H1 (cell line): ENCODE measurements around the gene ANXA3. TPM values are rescaled to one million over a fixed set of nuclear protein-coding genes. Genes with fewer than 3 reads are reported as not detected.

Experiments
- CTCF ChIA-PET: fragments of 300-600 bp; sonication (Branson Sonifier 250); formaldehyde crosslinking; loops from one replicate; lab custom pipeline; 2021; ENCODE audit not compliant: partially characterized antibody; lab: Charles Lee
- POLR2A ChIA-PET: fragments of 300-600 bp; sonication (Branson Sonifier 250); formaldehyde crosslinking; loops from one replicate; lab custom pipeline; 2021; ENCODE audit warnings: inconsistent platforms; ENCODE audit not compliant: partially characterized antibody; lab: Charles Lee
- DNase-seq, 2 experiments: peaks; one replicate each; pipeline versions ENCODE4 v3.0.0 to v3.0.0-alpha.2; 2010 to 2022; ENCODE audit warnings: low spot score in 2 of 2, low read depth in 1 of 2, mixed read lengths in 1 of 2
- FAIRE-seq: peaks from 2 replicates; lab custom pipeline; 2011; peaks lifted over from hg19 to GRCh38; lab: Jason Lieb, UNC
- H2AFZ ChIP-seq: 2 replicates; pipeline ENCODE4 v1.8.1; 2012; ENCODE audit warnings: low read length, inconsistent platforms
- H2AK5ac ChIP-seq: 2 replicates; pipeline ENCODE4 v1.6.1; 2013; ENCODE audit warnings: low read depth, low read length
- H2BK120ac ChIP-seq: replicated peaks from 2 replicates; pipeline ENCODE3; 2013; ENCODE audit warnings: low read depth, low read length, inconsistent platforms
- H2BK12ac ChIP-seq: 2 replicates; pipeline ENCODE4 v1.6.1; 2013; ENCODE audit warnings: low read depth, low read length
- H2BK15ac ChIP-seq: 2 replicates; pipeline ENCODE4 v1.6.1; 2013; ENCODE audit warnings: low read length
- H2BK20ac ChIP-seq: 2 replicates; pipeline ENCODE4 v1.6.1; 2013; ENCODE audit warnings: low read length
- H2BK5ac ChIP-seq: 2 replicates; pipeline ENCODE4 v1.6.1; 2013; ENCODE audit warnings: low read depth, low read length
- H3K14ac ChIP-seq: 2 replicates; pipeline ENCODE4 v1.6.1; 2013; ENCODE audit warnings: inconsistent platforms; ENCODE audit not compliant: insufficient read length
- H3K18ac ChIP-seq: 2 replicates; pipeline ENCODE4 v1.6.1; 2013; ENCODE audit warnings: low read length; ENCODE audit errors: extremely low read depth
- H3K23ac ChIP-seq: 2 replicates; pipeline ENCODE4 v1.6.1; 2013; ENCODE audit warnings: inconsistent platforms; ENCODE audit not compliant: insufficient read length
- H3K23me2 ChIP-seq: 2 replicates; pipeline ENCODE4 v1.6.1; 2013; ENCODE audit warnings: low read depth, low read length
- H3K27ac ChIP-seq: 2 replicates; pipeline ENCODE4 v1.6.1; 2011; ENCODE audit warnings: low read depth, low read length, inconsistent platforms
- H3K27me3 ChIP-seq, 4 experiments: replicated peaks in 1 of 4; 1 replicate in 1 of 4; 2 replicates in 3 of 4; pipeline versions ENCODE4 v1.6.1 to v1.8.1; 2011 to 2013; ENCODE audit warnings: low read length in 3 of 4, mild to moderate bottlenecking in 3 of 4, inconsistent platforms in 2 of 4, mixed read lengths in 2 of 4, moderate library complexity in 1 of 4; ENCODE audit not compliant: control insufficient read depth in 3 of 4, insufficient read depth in 3 of 4; ENCODE audit errors: extremely low read depth in 1 of 4
- H3K36me3 ChIP-seq, 4 experiments: 2 replicates each; pipeline versions ENCODE4 v1.6.1 to v1.8.1; 2011 to 2013; ENCODE audit warnings: mild to moderate bottlenecking in 4 of 4, low read length in 3 of 4, moderate library complexity in 2 of 4, control low read depth in 1 of 4, inconsistent platforms in 1 of 4; ENCODE audit not compliant: insufficient read depth in 4 of 4, control insufficient read depth in 2 of 4
- H3K4ac ChIP-seq: replicated peaks from 2 replicates; pipeline ENCODE3; 2013; ENCODE audit warnings: low read length, low read depth, mixed read lengths, inconsistent platforms; ENCODE audit not compliant: insufficient read length
- H3K4me1 ChIP-seq, 4 experiments: replicated peaks in 1 of 4; 1 replicate in 1 of 4; 2 replicates in 3 of 4; pipeline versions ENCODE4 v1.6.1 to v1.8.1; 2011 to 2013; ENCODE audit warnings: low read length in 3 of 4, inconsistent platforms in 2 of 4, mixed read lengths in 1 of 4; ENCODE audit not compliant: insufficient read depth in 4 of 4, control insufficient read depth in 3 of 4
- H3K4me2 ChIP-seq, 2 experiments: 2 replicates each; pipeline versions ENCODE4 v1.6.1 to v1.8.1; 2011 to 2013; ENCODE audit warnings: low read depth in 2 of 2, low read length in 2 of 2, control low read depth in 1 of 2, inconsistent platforms in 1 of 2, mild to moderate bottlenecking in 1 of 2; ENCODE audit not compliant: insufficient read depth in 1 of 2
- H3K4me3 ChIP-seq, 4 experiments: fragments of 200-600, 300-600 bp in 1 of 4; sonication (generic), shearing (Covaris generic), sonication (Bioruptor Twin) in 1 of 4; 2 replicates each; pipeline versions ENCODE4 v1.5.1 to v1.8.1; 2011 to 2016; ENCODE audit warnings: low read length in 4 of 4, low read depth in 3 of 4, control low read depth in 2 of 4, inconsistent platforms in 2 of 4, mild to moderate bottlenecking in 2 of 4, mixed read lengths in 1 of 4, moderate library complexity in 1 of 4; ENCODE audit not compliant: insufficient read depth in 2 of 4; ENCODE audit errors: extremely low read depth in 1 of 4
- H3K56ac ChIP-seq: replicated peaks from 2 replicates; pipeline ENCODE3; 2013; ENCODE audit warnings: low read depth, mild to moderate bottlenecking, mixed read lengths, low read length, inconsistent platforms; ENCODE audit not compliant: insufficient read length
- H3K79me1 ChIP-seq: 2 replicates; pipeline ENCODE4 v1.6.1; 2013; ENCODE audit warnings: low read depth, low read length, control low read depth
- H3K79me2 ChIP-seq, 2 experiments: 2 replicates each; pipeline versions ENCODE4 v1.6.1 to v1.8.1; 2012 to 2013; ENCODE audit warnings: low read length in 2 of 2, mild to moderate bottlenecking in 2 of 2, inconsistent platforms in 1 of 2; ENCODE audit not compliant: insufficient read depth in 2 of 2, control insufficient read depth in 1 of 2
- H3K9ac ChIP-seq, 4 experiments: replicated peaks in 1 of 4; 1 replicate in 1 of 4; 2 replicates in 3 of 4; pipeline versions ENCODE4 v1.6.1 to v1.8.1; 2011 to 2013; ENCODE audit warnings: low read depth in 3 of 4, low read length in 3 of 4, control low read depth in 2 of 4, mild to moderate bottlenecking in 2 of 4, moderate library complexity in 2 of 4, inconsistent platforms in 1 of 4; ENCODE audit errors: extremely low read depth in 1 of 4
- H3K9me3 ChIP-seq, 2 experiments: 2 replicates each; pipeline versions ENCODE4 v1.6.1 to v1.8.1; 2012 to 2013; ENCODE audit warnings: mild to moderate bottlenecking in 2 of 2, moderate library complexity in 2 of 2, control low read depth in 1 of 2, inconsistent platforms in 1 of 2, low read depth in 1 of 2, low read length in 1 of 2, mixed read lengths in 1 of 2; ENCODE audit not compliant: insufficient read depth in 2 of 2
- H4K20me1 ChIP-seq, 2 experiments: replicated peaks in 1 of 2; 2 replicates each; pipeline versions ENCODE3 to v1.8.1; 2011 to 2013; ENCODE audit warnings: inconsistent platforms in 2 of 2, low read length in 2 of 2, mild to moderate bottlenecking in 1 of 2; ENCODE audit not compliant: insufficient read depth in 2 of 2, control insufficient read depth in 1 of 2
- H4K5ac ChIP-seq: 2 replicates; pipeline ENCODE4 v1.6.1; 2013; ENCODE audit warnings: low read length, low read depth, mixed read lengths, inconsistent platforms; ENCODE audit not compliant: insufficient read length
- H4K8ac ChIP-seq: 2 replicates; pipeline ENCODE4 v1.8.0; 2013; ENCODE audit warnings: mild to moderate bottlenecking, moderate library complexity, low read length, inconsistent platforms; ENCODE audit not compliant: insufficient read depth; ENCODE audit errors: extremely low read depth
- H4K91ac ChIP-seq: replicated peaks from 2 replicates; pipeline ENCODE3; 2013; ENCODE audit warnings: low read length, mixed read lengths, inconsistent platforms; ENCODE audit not compliant: insufficient read length
- CREB1 ChIP-seq: IDR thresholded peaks from 2 replicates; pipeline ENCODE4 v1.6.1; 2012; ENCODE audit warnings: inconsistent platforms
- JUND ChIP-seq: IDR thresholded peaks from 2 replicates; pipeline ENCODE4 v1.6.1; 2011; ENCODE audit warnings: mild to moderate bottlenecking, improper control_type of control experiment, low read length
- RFX5 ChIP-seq: IDR thresholded peaks from 2 replicates; pipeline ENCODE4 v1.6.1; 2011; ENCODE audit warnings: low read depth, low read length, improper control_type of control experiment, borderline replicate concordance
- WGBS, 2 experiments: shearing (Covaris generic) in 1 of 2; methylation state at CpG; one replicate each; pipeline versions ENCODE4 v1.1.6 to v1.1.7; 2013 to 2015; ENCODE audit warnings: low lambda C conversion rate in 2 of 2, mixed read lengths in 2 of 2, inconsistent platforms in 1 of 2, low coverage in 1 of 2, missing lambda C conversion rate in 1 of 2; ENCODE audit not compliant: insufficient replicate concordance in 2 of 2, insufficient coverage in 1 of 2, insufficient read length in 1 of 2; ENCODE audit errors: extremely low coverage in 1 of 2, missing lambda C conversion rate in 1 of 2; 5-methylcytosine and 5-hydroxymethylcytosine counted together
- polyA plus RNA-seq, 7 experiments: library from polyadenylated mRNA; depleted of rRNA in 3 of 7; stranded (reverse) in 5 of 7; unstranded in 2 of 7; fragments of >200 nt in 5 of 7; fragments of 200-250 nt in 2 of 7; gene quantifications; 1 replicate in 5 of 7; 2 replicates in 1 of 7; 4 replicates in 1 of 7; pipeline versions ENCODE4 v1.2.1 to v1.2.3, GENCODE V29; 2011 to 2013; ENCODE audit warnings: missing spikeins in 2 of 7, mixed read lengths in 2 of 7
- total RNA-seq: library from RNA; stranded (reverse); fragmentation: NEBNext Ultra II Directional; extraction: Animal tissue kit (Norgen Biotek cat#: 25700); gene quantifications from 2 replicates; pipeline ENCODE4 v1.2.1, GENCODE V29; 2021
- TF ChIP-seq, protein P1 (sequence below), 3 experiments: IDR thresholded peaks; 1 replicate in 2 of 3; 2 replicates in 1 of 3; pipeline versions ENCODE4 v1.5.1 to v1.6.1; 2011; ENCODE audit warnings: low read length in 3 of 3, mild to moderate bottlenecking in 3 of 3, inconsistent platforms in 2 of 3, low read depth in 1 of 3, moderate library complexity in 1 of 3; ENCODE audit not compliant: insufficient read depth in 1 of 3; ENCODE audit errors: control extremely low read depth in 1 of 3

ANXA3 gene
- total and polyA plus RNA-seq, 2 of the 8 experiments (the other 6 are each of a cell fraction or from before 2014, with no cell fraction given): 10.3 to 27.3 TPM

DNA sequence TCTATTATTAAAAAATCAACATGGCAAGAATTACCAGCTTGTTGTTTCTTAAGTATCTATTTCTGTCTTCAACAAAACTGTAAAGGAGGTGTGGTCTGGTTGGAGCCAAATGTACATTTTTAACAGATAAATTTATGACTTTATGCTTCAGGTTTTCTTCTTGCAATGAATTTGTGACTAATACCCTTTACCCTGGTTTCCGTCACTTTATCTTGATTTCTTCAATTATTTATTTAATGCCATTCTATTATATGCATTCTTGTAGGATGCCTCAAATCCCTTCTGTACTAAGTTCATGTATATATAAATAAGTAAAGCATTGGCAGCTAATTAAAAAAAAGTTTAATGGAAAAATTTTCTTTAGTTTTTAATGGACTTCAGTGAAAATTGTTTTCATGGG lies 41.5 kb upstream of the ANXA3 start:
- Histone ChIP-seq H3K27me3 (no peaks in the 10 kb centered on the region), H3K18ac (no peak overlapping the region), H2AK5ac (no peak overlapping the region), H3K36me3 (peaks cover 17 to 62% (median 50%) of the 10 kb centered on the region in 4 experiments), H3K56ac (no peak overlapping the region), H2BK15ac (no peak overlapping the region), H2BK12ac (no peak overlapping the region), H3K4me3 (no peak overlapping the region), H3K4me1 (0 out of 7 replicates have a peak, but pooled peaks cover 0 to 6% (median 0%) of the 10 kb centered on the region in 4 experiments), H3K79me2 (no peaks in the 10 kb centered on the region), H3K14ac (no peak overlapping the region), H2BK120ac (no peak overlapping the region), H2AFZ (no peak overlapping the region), H4K91ac (no peak overlapping the region), H3K9ac (no peak overlapping the region), H2BK20ac (no peak overlapping the region), H3K23ac (no peak overlapping the region), H3K79me1 (no peaks in the 10 kb centered on the region; the same call in 1 of the 2 replicates), H2BK5ac (no peak overlapping the region), H3K4ac (no peak overlapping the region), H3K4me2 (no peak overlapping the region), H4K5ac (no peak overlapping the region), H4K8ac (no peak overlapping the region), H4K20me1 (peaks cover 0 to 2% of the 10 kb centered on the region in 2 experiments), H3K27ac (no peak overlapping the region), H3K9me3 (no peaks in the 10 kb centered on the region), H3K23me2 (no peaks in the 10 kb centered on the region)
- TF ChIP-seq RFX5: no peak
- no peak for TF ChIP-seq JUND
- TF ChIP-seq, protein P1, sequence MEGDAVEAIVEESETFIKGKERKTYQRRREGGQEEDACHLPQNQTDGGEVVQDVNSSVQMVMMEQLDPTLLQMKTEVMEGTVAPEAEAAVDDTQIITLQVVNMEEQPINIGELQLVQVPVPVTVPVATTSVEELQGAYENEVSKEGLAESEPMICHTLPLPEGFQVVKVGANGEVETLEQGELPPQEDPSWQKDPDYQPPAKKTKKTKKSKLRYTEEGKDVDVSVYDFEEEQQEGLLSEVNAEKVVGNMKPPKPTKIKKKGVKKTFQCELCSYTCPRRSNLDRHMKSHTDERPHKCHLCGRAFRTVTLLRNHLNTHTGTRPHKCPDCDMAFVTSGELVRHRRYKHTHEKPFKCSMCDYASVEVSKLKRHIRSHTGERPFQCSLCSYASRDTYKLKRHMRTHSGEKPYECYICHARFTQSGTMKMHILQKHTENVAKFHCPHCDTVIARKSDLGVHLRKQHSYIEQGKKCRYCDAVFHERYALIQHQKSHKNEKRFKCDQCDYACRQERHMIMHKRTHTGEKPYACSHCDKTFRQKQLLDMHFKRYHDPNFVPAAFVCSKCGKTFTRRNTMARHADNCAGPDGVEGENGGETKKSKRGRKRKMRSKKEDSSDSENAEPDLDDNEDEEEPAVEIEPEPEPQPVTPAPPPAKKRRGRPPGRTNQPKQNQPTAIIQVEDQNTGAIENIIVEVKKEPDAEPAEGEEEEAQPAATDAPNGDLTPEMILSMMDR (IDR thresholded peaks at IDR 0.05; ENCODE audit: control extremely low read depth in 1 of 3, insufficient read depth in 1 of 3, low read depth in 1 of 3, low read length in 3 of 3): no peak
- TF ChIP-seq CREB1: no peak
- no peak for DNase-seq
- ChIA-PET CTCF (interaction anchor here (1.1 kb wide), 1 partner anchor 12 kb away, joined by 4 read pairs; no protein-coding TSS in a partner anchor), POLR2A (interaction anchor here (1.2 kb wide), 1 partner anchor 10 kb away, joined by 3 read pairs; no protein-coding TSS in a partner anchor)
- 88% methylated on average over 1 of the region's 1 CpG; no CpG with 5 or more reads in 1 of the 2 experiments for WGBS, 2 experiments
- no peak for FAIRE-seq
